Panc1 (cell line): Measurements from ENCODE around the gene CRNKL1. TPM values are rescaled to one million over a fixed set of nuclear protein-coding genes. Genes with fewer than 3 reads are reported as not detected.

Source experiments
- ATAC-seq: fragments of 200-7000 bp; cut with Tn5 transposase; 2 replicates; pipeline ENCODE4 v1.9.1; 2020; ENCODE audit warnings: mild to moderate bottlenecking, moderate library complexity
- BruUV-seq: library from RNA; stranded (reverse); fragments of 400-500 nt; replicated peaks from 2 replicates; lab custom pipeline; 2021; lab: Mats Ljungman, UMichigan
- CTCF ChIA-PET: fragments of 300-600 bp; sonication (Branson Sonifier 250); formaldehyde crosslinking; loops from one replicate; lab custom pipeline; 2022; ENCODE audit warnings: antibody characterized with exemption; lab: Charles Lee
- POLR2A ChIA-PET: fragments of 300-600 bp; sonication (Branson Sonifier 250); formaldehyde crosslinking; loops from one replicate; lab custom pipeline; 2022; ENCODE audit warnings: antibody characterized with exemption; lab: Charles Lee
- DNase-seq: peaks from one replicate; pipeline ENCODE4 v3.0.0-alpha.2; 2010; ENCODE audit warnings: low read depth, low spot score
- H3K27ac ChIP-seq: 2 replicates; pipeline ENCODE4 v1.5.1; 2011; ENCODE audit warnings: mild to moderate bottlenecking, low read length, inconsistent platforms
- H3K27me3 ChIP-seq: fragments of 200-500 bp; sonication (Bioruptor generic); 2 replicates; pipeline ENCODE4 v1.6.0; 2014; ENCODE audit warnings: low read length, inconsistent platforms; ENCODE audit not compliant: control insufficient read depth, insufficient read depth
- H3K36me3 ChIP-seq: fragments of 200-500 bp; sonication (Bioruptor generic); 2 replicates; pipeline ENCODE4 v1.5.1; 2014; ENCODE audit warnings: inconsistent platforms, mild to moderate bottlenecking, low read length, moderate library complexity; ENCODE audit not compliant: control insufficient read depth, insufficient read depth
- H3K4me1 ChIP-seq: 2 replicates; pipeline ENCODE4 v1.5.1; 2011; ENCODE audit warnings: inconsistent platforms, mild to moderate bottlenecking, low read length, moderate library complexity; ENCODE audit not compliant: control insufficient read depth, insufficient read depth
- H3K4me3 ChIP-seq, 2 experiments: 2 replicates each; pipeline ENCODE4 v1.5.1; 2011 to 2012; ENCODE audit warnings: low read depth in 2 of 2, low read length in 2 of 2, mild to moderate bottlenecking in 2 of 2, inconsistent platforms in 1 of 2, moderate library complexity in 1 of 2
- H3K9me3 ChIP-seq: fragments of 200-500 bp; sonication (Bioruptor generic); 2 replicates; pipeline ENCODE4 v1.5.1; 2014; ENCODE audit warnings: low read depth, mild to moderate bottlenecking, inconsistent platforms, low read length, moderate library complexity; ENCODE audit not compliant: control insufficient read depth, insufficient read depth
- POLR2AphosphoS5 ChIP-seq: IDR thresholded peaks from 2 replicates; pipeline ENCODE4 v1.6.1; 2012; ENCODE audit warnings: mild to moderate bottlenecking, low read depth, low read length, moderate library complexity
- SIN3A ChIP-seq: IDR thresholded peaks from 2 replicates; pipeline ENCODE4 v1.6.1; 2012; ENCODE audit warnings: low read depth, mild to moderate bottlenecking, low read length, moderate library complexity, borderline replicate concordance; ENCODE audit not compliant: insufficient read depth
- TCF7L2 ChIP-seq: IDR thresholded peaks from 2 replicates; pipeline ENCODE4 v1.6.1; 2011; ENCODE audit warnings: mild to moderate bottlenecking, low read depth, low read length, inconsistent platforms
- in situ Hi-C: cut with HindIII; loops from 2 replicates; pipeline ENCODE4 v1.10.0; 2016; ENCODE audit warnings: low sequenced_read_pairs, low pct_unique_long_range_greater_than_20kb
- intact Hi-C: fragments of 100-400 bp; cut with micrococcal nuclease; formaldehyde crosslinking; loops from one replicate; pipeline ENCODE4 v1.10.0; 2022; ENCODE audit not compliant: unreplicated experiment
- total RNA-seq: library from RNA; stranded (reverse); gene quantifications from one replicate; pipeline ENCODE4 v1.2.1, GENCODE V29; 2021; ENCODE audit not compliant: unreplicated experiment
- TF ChIP-seq, protein P1 (sequence below), 2 experiments: IDR thresholded peaks; 2 replicates each; pipeline ENCODE4 v1.6.1; 2011 to 2012; ENCODE audit warnings: low read depth in 2 of 2, control low read depth in 1 of 2, low read length in 1 of 2, mild to moderate bottlenecking in 1 of 2, moderate library complexity in 1 of 2; ENCODE audit not compliant: insufficient read depth in 1 of 2
- TF ChIP-seq, protein P2 (sequence below): fragments of 450-650 bp; IDR thresholded peaks from 2 replicates; pipeline ENCODE4 v1.5.1; 2017; ENCODE audit warnings: mild to moderate bottlenecking

CRNKL1 gene
- total RNA-seq, 1 experiment from 2014 or later = 16.4 TPM

DNA sequence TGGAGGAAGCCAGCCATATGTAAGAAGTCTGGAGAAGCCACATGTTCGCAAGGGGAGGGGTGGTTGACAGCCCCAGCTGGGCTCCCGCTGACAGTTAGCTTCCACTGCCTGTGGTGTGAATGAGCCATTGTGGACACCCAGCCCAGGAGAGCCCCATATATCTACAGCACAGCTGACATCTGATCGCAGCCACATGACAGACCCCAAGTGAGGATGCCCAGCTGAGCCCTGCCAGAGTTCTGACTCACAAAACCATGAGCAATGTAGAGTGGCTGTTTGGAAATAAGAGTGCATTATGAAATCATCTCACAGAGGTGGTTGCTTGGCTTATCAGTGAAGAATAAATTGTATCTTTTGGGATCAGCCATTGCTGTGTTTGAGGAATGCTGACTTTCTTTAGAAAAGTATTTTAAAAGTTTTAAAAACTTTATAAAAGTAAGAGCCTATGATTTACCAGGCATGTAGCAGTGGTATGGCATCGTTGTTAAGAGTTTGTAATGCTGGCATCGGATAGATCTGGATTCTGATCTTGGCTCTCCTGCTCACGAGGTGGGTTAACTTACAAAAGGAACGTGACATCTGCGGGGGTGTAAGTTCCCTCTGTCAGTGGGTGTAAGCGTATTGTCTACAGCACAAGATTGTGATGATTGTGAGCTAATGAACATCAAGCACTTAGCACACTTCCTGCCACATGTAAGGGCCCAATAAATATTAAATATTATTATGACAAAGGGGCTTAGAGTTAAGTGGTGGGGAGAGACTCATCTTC is 24.2 kb upstream of the CRNKL1 start:
- TF ChIP-seq, protein P1, sequence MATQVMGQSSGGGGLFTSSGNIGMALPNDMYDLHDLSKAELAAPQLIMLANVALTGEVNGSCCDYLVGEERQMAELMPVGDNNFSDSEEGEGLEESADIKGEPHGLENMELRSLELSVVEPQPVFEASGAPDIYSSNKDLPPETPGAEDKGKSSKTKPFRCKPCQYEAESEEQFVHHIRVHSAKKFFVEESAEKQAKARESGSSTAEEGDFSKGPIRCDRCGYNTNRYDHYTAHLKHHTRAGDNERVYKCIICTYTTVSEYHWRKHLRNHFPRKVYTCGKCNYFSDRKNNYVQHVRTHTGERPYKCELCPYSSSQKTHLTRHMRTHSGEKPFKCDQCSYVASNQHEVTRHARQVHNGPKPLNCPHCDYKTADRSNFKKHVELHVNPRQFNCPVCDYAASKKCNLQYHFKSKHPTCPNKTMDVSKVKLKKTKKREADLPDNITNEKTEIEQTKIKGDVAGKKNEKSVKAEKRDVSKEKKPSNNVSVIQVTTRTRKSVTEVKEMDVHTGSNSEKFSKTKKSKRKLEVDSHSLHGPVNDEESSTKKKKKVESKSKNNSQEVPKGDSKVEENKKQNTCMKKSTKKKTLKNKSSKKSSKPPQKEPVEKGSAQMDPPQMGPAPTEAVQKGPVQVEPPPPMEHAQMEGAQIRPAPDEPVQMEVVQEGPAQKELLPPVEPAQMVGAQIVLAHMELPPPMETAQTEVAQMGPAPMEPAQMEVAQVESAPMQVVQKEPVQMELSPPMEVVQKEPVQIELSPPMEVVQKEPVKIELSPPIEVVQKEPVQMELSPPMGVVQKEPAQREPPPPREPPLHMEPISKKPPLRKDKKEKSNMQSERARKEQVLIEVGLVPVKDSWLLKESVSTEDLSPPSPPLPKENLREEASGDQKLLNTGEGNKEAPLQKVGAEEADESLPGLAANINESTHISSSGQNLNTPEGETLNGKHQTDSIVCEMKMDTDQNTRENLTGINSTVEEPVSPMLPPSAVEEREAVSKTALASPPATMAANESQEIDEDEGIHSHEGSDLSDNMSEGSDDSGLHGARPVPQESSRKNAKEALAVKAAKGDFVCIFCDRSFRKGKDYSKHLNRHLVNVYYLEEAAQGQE (IDR thresholded peaks at IDR 0.05; ENCODE audit: insufficient read depth in 1 of 2, low read depth in 2 of 2, low read length in 1 of 2) = no peak
- TF ChIP-seq, protein P2, sequence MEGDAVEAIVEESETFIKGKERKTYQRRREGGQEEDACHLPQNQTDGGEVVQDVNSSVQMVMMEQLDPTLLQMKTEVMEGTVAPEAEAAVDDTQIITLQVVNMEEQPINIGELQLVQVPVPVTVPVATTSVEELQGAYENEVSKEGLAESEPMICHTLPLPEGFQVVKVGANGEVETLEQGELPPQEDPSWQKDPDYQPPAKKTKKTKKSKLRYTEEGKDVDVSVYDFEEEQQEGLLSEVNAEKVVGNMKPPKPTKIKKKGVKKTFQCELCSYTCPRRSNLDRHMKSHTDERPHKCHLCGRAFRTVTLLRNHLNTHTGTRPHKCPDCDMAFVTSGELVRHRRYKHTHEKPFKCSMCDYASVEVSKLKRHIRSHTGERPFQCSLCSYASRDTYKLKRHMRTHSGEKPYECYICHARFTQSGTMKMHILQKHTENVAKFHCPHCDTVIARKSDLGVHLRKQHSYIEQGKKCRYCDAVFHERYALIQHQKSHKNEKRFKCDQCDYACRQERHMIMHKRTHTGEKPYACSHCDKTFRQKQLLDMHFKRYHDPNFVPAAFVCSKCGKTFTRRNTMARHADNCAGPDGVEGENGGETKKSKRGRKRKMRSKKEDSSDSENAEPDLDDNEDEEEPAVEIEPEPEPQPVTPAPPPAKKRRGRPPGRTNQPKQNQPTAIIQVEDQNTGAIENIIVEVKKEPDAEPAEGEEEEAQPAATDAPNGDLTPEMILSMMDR = no peak
- TF ChIP-seq POLR2AphosphoS5 (no peak), TCF7L2 (no peak), SIN3A (no peak)
- no peak for ATAC-seq
- in situ Hi-C loops = no loop called here

DNA sequence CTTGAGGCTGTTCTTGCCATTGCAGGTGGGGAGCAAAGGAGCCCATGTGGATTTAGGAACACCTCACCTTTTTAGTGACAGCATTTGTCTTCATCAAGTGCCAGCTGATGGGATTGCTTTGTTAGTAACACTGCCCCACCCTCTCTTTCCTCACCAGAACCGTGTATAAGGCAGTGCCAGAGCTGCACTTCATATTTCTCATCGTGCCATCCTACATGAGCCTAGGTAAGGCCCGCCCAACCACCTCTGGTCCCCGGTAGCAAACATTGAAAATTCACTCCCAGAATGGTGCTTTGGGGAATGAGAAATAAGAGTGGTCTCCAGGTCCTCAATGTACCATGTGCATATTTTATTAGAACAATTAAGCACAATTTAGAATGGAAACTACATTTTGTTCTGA is 22.8 kb upstream of the CRNKL1 start:
- in situ Hi-C loops = no loop called here
- ATAC-seq (no peak), DNase-seq (no peak)
- H3K4me1 ChIP-seq = no peaks in the 10 kb centered on the region; the same call in 1 of the 2 replicates
- no peaks in the 10 kb centered on the region for H3K9me3 ChIP-seq
- no peaks in the 10 kb centered on the region for H3K36me3 ChIP-seq
- intact Hi-C loops = no loop called here
- no peak for TF ChIP-seq SIN3A
- no peak for TF ChIP-seq POLR2AphosphoS5
- TF ChIP-seq, protein P1 (IDR thresholded peaks at IDR 0.05; ENCODE audit: insufficient read depth in 1 of 2, low read depth in 2 of 2, low read length in 1 of 2) = no peak
- TF ChIP-seq, protein P2 = no peak
- no peak for TF ChIP-seq TCF7L2
- POLR2A ChIA-PET = no interaction called here
- peaks cover 23% of the 10 kb centered on the region for H3K27me3 ChIP-seq
- no TSS peak for BruUV-seq
- no peak overlapping the region for H3K4me3 ChIP-seq
- no peak overlapping the region for H3K27ac ChIP-seq
- CTCF ChIA-PET = no interaction called here

More for the DNA sequence above, 24.2 kb upstream of the CRNKL1 start:
- DNase-seq = no peak
- H3K4me1 ChIP-seq = no peaks in the 10 kb centered on the region; the same call in 1 of the 2 replicates
- no peaks in the 10 kb centered on the region for H3K9me3 ChIP-seq
- intact Hi-C loops = no loop called here
- no TSS peak for BruUV-seq
- no peak overlapping the region for H3K4me3 ChIP-seq
- POLR2A ChIA-PET = no interaction called here
- H3K27ac ChIP-seq = no peak overlapping the region
- CTCF ChIA-PET = no interaction called here
- peaks cover 28% of the 10 kb centered on the region for H3K27me3 ChIP-seq
- no peaks in the 10 kb centered on the region for H3K36me3 ChIP-seq
